Keratinocyte (primary cell): Measurements from ENCODE around the gene FBXO8. TPM values are rescaled to one million over a fixed set of nuclear protein-coding genes. Genes with fewer than 3 reads are reported as not detected.

ENCODE experiments used
- DNase-seq: peaks from one replicate; pipeline ENCODE4 v3.0.0-alpha.2; 2011; ENCODE audit warnings: low read depth, missing footprints, low spot score
- FAIRE-seq: peaks from 2 replicates; lab custom pipeline; 2011; peaks lifted over from hg19 to GRCh38; lab: Jason Lieb, UNC
- H2AFZ ChIP-seq: 2 replicates; pipeline ENCODE4 v1.6.0; 2012; ENCODE audit warnings: low read length, control low read depth, inconsistent platforms; ENCODE audit not compliant: control insufficient read depth
- H3K27ac ChIP-seq: 2 replicates; pipeline ENCODE4 v1.5.1; 2011; ENCODE audit warnings: low read length; ENCODE audit not compliant: control insufficient read depth, insufficient read depth
- H3K27me3 ChIP-seq: 3 replicates; pipeline ENCODE4 v1.6.0; 2011; ENCODE audit warnings: low read length; ENCODE audit not compliant: control insufficient read depth, insufficient read depth; ENCODE audit errors: extremely low read depth
- H3K36me3 ChIP-seq, 2 experiments: 2 replicates in 1 of 2; 3 replicates in 1 of 2; pipeline ENCODE4 v1.5.1; 2011; ENCODE audit warnings: low read length in 2 of 2, mild to moderate bottlenecking in 1 of 2; ENCODE audit not compliant: control insufficient read depth in 2 of 2, insufficient read depth in 2 of 2; ENCODE audit errors: extremely low read depth in 1 of 2
- H3K4me1 ChIP-seq: 3 replicates; pipeline ENCODE4 v1.5.1; 2011; ENCODE audit warnings: low read length; ENCODE audit not compliant: control insufficient read depth, insufficient read depth; ENCODE audit errors: extremely low read depth
- H3K4me2 ChIP-seq: 3 replicates; pipeline ENCODE4 v1.6.0; 2011; ENCODE audit warnings: low read depth, low read length; ENCODE audit not compliant: control insufficient read depth, insufficient read depth; ENCODE audit errors: extremely low read depth
- H3K4me3 ChIP-seq, 3 experiments: fragments of 200-600 bp in 1 of 3; sonication (generic) in 1 of 3; 2 replicates in 2 of 3; 3 replicates in 1 of 3; pipeline ENCODE4 v1.5.1; 2011 to 2016; ENCODE audit warnings: low read length in 3 of 3, mild to moderate bottlenecking in 3 of 3, control low read depth in 2 of 3, inconsistent platforms in 1 of 3, low read depth in 1 of 3, mixed read lengths in 1 of 3, mixed run types in 1 of 3, moderate library complexity in 1 of 3; ENCODE audit not compliant: control insufficient read depth in 2 of 3, insufficient read depth in 2 of 3; ENCODE audit errors: extremely low read depth in 1 of 3
- H3K79me2 ChIP-seq: 2 replicates; pipeline ENCODE4 v1.6.0; 2012; ENCODE audit warnings: low read length; ENCODE audit not compliant: control insufficient read depth, insufficient read depth
- H3K9ac ChIP-seq: 3 replicates; pipeline ENCODE4 v1.6.0; 2011; ENCODE audit warnings: low read length; ENCODE audit not compliant: control insufficient read depth, insufficient read depth; ENCODE audit errors: extremely low read depth
- H3K9me1 ChIP-seq: 3 replicates; pipeline ENCODE4 v1.6.0; 2011; ENCODE audit warnings: low read length; ENCODE audit not compliant: control insufficient read depth, insufficient read depth; ENCODE audit errors: extremely low read depth
- H3K9me3 ChIP-seq: 2 replicates; pipeline ENCODE4 v1.5.1; 2012; ENCODE audit warnings: low read depth, low read length; ENCODE audit not compliant: control insufficient read depth
- H4K20me1 ChIP-seq: 3 replicates; pipeline ENCODE4 v1.6.0; 2011; ENCODE audit warnings: low read length; ENCODE audit not compliant: control insufficient read depth, insufficient read depth; ENCODE audit errors: extremely low read depth
- CTCF ChIP-seq, 3 experiments: IDR thresholded peaks in 1 of 3; conservative IDR thresholded peaks in 1 of 3; optimal IDR thresholded peaks in 1 of 3; 2 replicates in 2 of 3; 3 replicates in 1 of 3; pipeline versions ENCODE3 to v1.5.1; 2011; ENCODE audit warnings: low read length in 3 of 3, mild to moderate bottlenecking in 3 of 3, moderate library complexity in 2 of 3, control low read depth in 1 of 3, inconsistent platforms in 1 of 3; ENCODE audit not compliant: insufficient read depth in 2 of 3; ENCODE audit errors: extremely low read depth in 1 of 3
- EZH2 ChIP-seq: IDR thresholded peaks from one replicate; pipeline ENCODE4 v1.6.1; 2012; ENCODE audit warnings: inconsistent platforms, mild to moderate bottlenecking, low read length, moderate library complexity
- dilution Hi-C: fragments of 300-500 bp; cut with MboI; formaldehyde crosslinking; loops from one replicate; pipeline ENCODE4 v1.7.0; 2020; ENCODE audit warnings: low sequenced_read_pairs; ENCODE audit not compliant: extremely low pct_ligation_motif_present
- polyA plus RNA-seq, 5 experiments: library from polyadenylated mRNA; depleted of rRNA in 3 of 5; stranded (reverse) in 3 of 5; stranded (forward) in 1 of 5; unstranded in 1 of 5; fragments of >200 nt; gene quantifications; 1 replicate in 1 of 5; 2 replicates in 3 of 5; 3 replicates in 1 of 5; pipeline versions ENCODE4 v1.2.1 to v1.2.3, GENCODE V29; 2011 to 2012; ENCODE audit warnings: missing spikeins in 2 of 5, low read depth in 1 of 5, low replicate concordance in 1 of 5

FBXO8 gene
- polyA plus RNA-seq, 1 donor (not counting 4 experiments of a cell fraction or from before 2014, with no cell fraction given): 21.0 TPM

GRCh38 chr4:174317531-174317930, 34.1 kb upstream of the FBXO8 start:
- Histone ChIP-seq H4K20me1 (no peaks in the 10 kb centered on the region), H3K27ac (no peak overlapping the region), H3K9ac (no peak overlapping the region), H3K4me1 (peaks cover 14% of the 10 kb centered on the region), H2AFZ (no peak overlapping the region), H3K9me3 (no peaks in the 10 kb centered on the region), H3K79me2 (no peaks in the 10 kb centered on the region), H3K4me2 (no peak overlapping the region), H3K36me3 (no peaks in the 10 kb centered on the region), H3K9me1 (no peaks in the 10 kb centered on the region), H3K4me3 (no peak overlapping the region), H3K27me3 (no peaks in the 10 kb centered on the region)
- no peak for TF ChIP-seq EZH2
- TF ChIP-seq CTCF (optimal IDR thresholded peaks at IDR 0.05 in 1 of 3, IDR thresholded peaks at IDR 0.05 in 1 of 3, conservative IDR thresholded peaks at IDR 0.05 in 1 of 3; ENCODE audit: extremely low read depth in 1 of 3, insufficient read depth in 2 of 3, low read length in 3 of 3): no peak
- dilution Hi-C loops: no loop called here
- FAIRE-seq: peak; percentile 48
- no peak for DNase-seq

GRCh38 chr4:174316954-174317353, 33.5 kb upstream of the FBXO8 start:
- dilution Hi-C loops: no loop called here
- Histone ChIP-seq H2AFZ (no peak overlapping the region), H3K36me3 (no peaks in the 10 kb centered on the region), H3K4me1 (peaks cover 14% of the 10 kb centered on the region), H3K27me3 (no peaks in the 10 kb centered on the region), H3K79me2 (no peaks in the 10 kb centered on the region), H3K4me2 (no peak overlapping the region), H3K4me3 (no peak overlapping the region), H3K9ac (no peak overlapping the region), H4K20me1 (no peaks in the 10 kb centered on the region), H3K9me1 (no peaks in the 10 kb centered on the region), H3K27ac (no peak overlapping the region), H3K9me3 (no peaks in the 10 kb centered on the region)
- FAIRE-seq (no peak), DNase-seq (no peak)
- TF ChIP-seq EZH2 (no peak), CTCF (optimal IDR thresholded peaks at IDR 0.05 in 1 of 3, IDR thresholded peaks at IDR 0.05 in 1 of 3, conservative IDR thresholded peaks at IDR 0.05 in 1 of 3; ENCODE audit: extremely low read depth in 1 of 3, insufficient read depth in 2 of 3, low read length in 3 of 3) (no peak)
